ENCODE results near the gene SLCO4A1.

Gene SLCO4A1

GRCh38 chr20:62715201-62715600 lies 72.9 kb downstream of the SLCO4A1 start:
- H3K4me3 ChIP-seq (ENCODE audit: low read depth, low read length) = no peak overlapping the region
- no peak for TF ChIP-seq CTCF (IDR thresholded peaks at IDR 0.05; ENCODE audit: low read depth, low read length)
- no peaks in the 10 kb centered on the region for H3K36me3 ChIP-seq
- no peaks in the 10 kb centered on the region for H3K4me1 ChIP-seq
- no peak for DNase-seq
- peaks cover 15% of the 10 kb centered on the region for H3K27me3 ChIP-seq
- no peaks in the 10 kb centered on the region for H3K9me3 ChIP-seq

- DNase-seq = no peak
- Histone ChIP-seq H3K27me3 (peaks cover 6% of the 10 kb centered on the region), H3K4me3 (ENCODE audit: low read depth, low read length) (no peak overlapping the region), H3K36me3 (no peaks in the 10 kb centered on the region), H3K4me1 (no peaks in the 10 kb centered on the region), H3K9me3 (peaks cover 4% of the 10 kb centered on the region)
- no peak for TF ChIP-seq CTCF (IDR thresholded peaks at IDR 0.05; ENCODE audit: low read depth, low read length)
Observed at GRCh38 chr20:62716198-62716940, 74.1 kb downstream of the SLCO4A1 start.

- no peaks in the 10 kb centered on the region for H3K4me1 ChIP-seq
- H3K36me3 ChIP-seq = no peaks in the 10 kb centered on the region
- peaks cover 8% of the 10 kb centered on the region for H3K27me3 ChIP-seq
- peaks cover 9% of the 10 kb centered on the region for H3K9me3 ChIP-seq
- no peak for TF ChIP-seq CTCF (IDR thresholded peaks at IDR 0.05; ENCODE audit: low read depth, low read length)
- DNase-seq = no peak
- H3K4me3 ChIP-seq (ENCODE audit: low read depth, low read length) = no peak overlapping the region
Observed at GRCh38 chr20:62716941-62717310, 74.6 kb downstream of the SLCO4A1 start.

GRCh38 chr20:62717933-62718332 lies 75.6 kb downstream of the SLCO4A1 start:
- peaks cover 12% of the 10 kb centered on the region for H3K9me3 ChIP-seq
- no peak overlapping the region for H3K4me3 ChIP-seq (ENCODE audit: low read depth, low read length)
- H3K36me3 ChIP-seq = no peaks in the 10 kb centered on the region
- H3K4me1 ChIP-seq = no peaks in the 10 kb centered on the region
- no peak for DNase-seq
- peaks cover 17% of the 10 kb centered on the region for H3K27me3 ChIP-seq
- TF ChIP-seq CTCF (IDR thresholded peaks at IDR 0.05; ENCODE audit: low read depth, low read length) = no peak

- Histone ChIP-seq H3K9me3 (peaks cover 12% of the 10 kb centered on the region), H3K36me3 (no peaks in the 10 kb centered on the region), H3K4me3 (ENCODE audit: low read depth, low read length) (no peak overlapping the region), H3K27me3 (peaks cover 23% of the 10 kb centered on the region), H3K4me1 (no peaks in the 10 kb centered on the region)
- DNase-seq = no peak
- TF ChIP-seq CTCF (IDR thresholded peaks at IDR 0.05; ENCODE audit: low read depth, low read length) = no peak
Observed at GRCh38 chr20:62718546-62718945, 76.2 kb downstream of the SLCO4A1 start.

GRCh38 chr20:62719250-62719935 lies 77.1 kb downstream of the SLCO4A1 start:
- Histone ChIP-seq H3K36me3 (no peaks in the 10 kb centered on the region), H3K4me1 (no peaks in the 10 kb centered on the region), H3K4me3 (ENCODE audit: low read depth, low read length) (no peak overlapping the region), H3K9me3 (peaks cover 12% of the 10 kb centered on the region), H3K27me3 (peaks cover 28% of the 10 kb centered on the region)
- no peak for DNase-seq
- TF ChIP-seq CTCF (IDR thresholded peaks at IDR 0.05; ENCODE audit: low read depth, low read length) = no peak
